Left renal cortex interstitium (tissue), 4 donors: ENCODE data around the gene RPL28. TPM values are rescaled to one million over a fixed set of nuclear protein-coding genes. Genes with fewer than 3 reads are reported as not detected.

Source experiments
- DNase-seq, 4 donors: peaks; one replicate each; pipeline ENCODE4 v3.0.0-alpha.2; 2013; ENCODE audit warnings: low read depth in 4 of 4, low spot score in 2 of 4, missing footprints in 1 of 4
- polyA plus RNA-seq, 4 donors: library from polyadenylated mRNA; unstranded; fragments of 120-200 nt; gene quantifications; one replicate each; pipeline ENCODE4 v1.2.1, GENCODE V29; 2013; ENCODE audit not compliant: insufficient read length in 4 of 4

Gene RPL28
- polyA plus RNA-seq, 4 donors, result 826 to 1,568 (median 1,229) TPM

DNA sequence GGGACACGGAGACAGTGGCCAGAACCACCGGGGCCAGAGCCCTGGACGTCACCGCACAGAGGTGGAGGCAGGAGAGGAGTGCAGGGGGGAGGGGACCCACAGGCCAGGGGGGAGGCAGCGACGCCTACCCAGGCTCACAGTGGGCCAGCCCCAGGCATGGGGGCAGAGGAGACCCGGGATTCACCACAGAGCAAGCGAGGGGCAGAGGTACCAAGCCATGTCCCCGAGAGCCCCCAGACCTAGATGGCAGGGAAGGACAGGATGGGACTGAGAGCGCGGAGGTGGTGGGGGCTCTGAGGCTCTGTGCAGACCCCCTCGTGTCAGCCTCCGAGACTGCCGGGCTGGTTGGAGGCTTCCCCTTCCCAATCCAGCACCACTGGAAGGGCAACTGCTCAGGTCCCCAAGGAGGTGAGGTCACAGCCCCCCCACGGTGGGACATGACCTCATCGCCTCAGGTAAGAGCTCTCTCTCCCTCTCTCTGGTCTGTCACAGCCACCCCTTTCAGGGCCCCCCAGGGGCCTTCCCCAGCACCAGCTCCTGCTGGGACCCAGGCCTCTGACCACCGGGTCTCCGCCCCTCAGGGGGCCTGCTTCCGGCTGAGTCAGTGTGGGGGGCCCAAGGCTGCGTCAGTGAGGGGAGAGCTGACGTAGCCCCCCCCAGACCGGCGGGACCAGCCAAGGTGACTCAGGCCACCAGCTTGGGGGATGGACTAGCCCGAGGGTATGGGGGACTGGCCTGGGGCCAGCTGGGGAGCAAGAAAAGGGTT, 13.2 kb upstream of the RPL28 start:
- no peak for DNase-seq

DNA sequence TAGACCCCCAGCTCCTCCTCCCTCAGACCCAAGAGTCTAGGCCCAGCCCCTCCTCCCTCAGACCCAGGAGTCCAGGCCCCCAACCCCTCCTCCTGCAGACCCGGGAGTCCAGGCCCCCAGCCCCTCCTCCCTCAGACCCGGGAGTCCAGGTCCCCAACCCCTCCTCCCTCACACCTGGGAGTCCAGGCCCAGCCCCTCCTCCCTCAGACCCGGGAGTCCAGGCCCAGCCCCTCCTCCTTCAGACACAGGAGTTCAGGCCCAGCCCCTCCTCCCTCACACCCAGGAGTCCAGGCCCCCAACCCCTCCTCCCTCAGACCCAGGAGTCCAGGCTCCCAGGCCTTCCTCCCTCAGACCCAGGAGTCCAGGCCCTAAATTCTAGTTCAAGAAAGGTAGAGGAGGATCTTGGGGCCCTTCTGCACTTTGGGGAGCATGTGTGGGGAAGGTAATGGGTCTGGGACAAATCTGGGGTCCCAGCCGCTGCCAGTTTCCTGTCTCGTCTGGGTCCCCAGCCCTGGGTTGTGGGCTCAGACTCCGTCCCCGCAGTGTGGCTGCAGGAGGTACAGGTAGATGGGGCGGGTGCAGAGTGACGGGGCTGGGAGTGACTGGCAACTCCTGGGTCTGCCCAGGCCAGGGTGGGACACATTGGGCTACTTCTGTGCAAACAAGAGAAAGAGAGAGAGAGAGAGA, 12.3 kb upstream of the RPL28 start:
- DNase-seq, result no peak

DNA sequence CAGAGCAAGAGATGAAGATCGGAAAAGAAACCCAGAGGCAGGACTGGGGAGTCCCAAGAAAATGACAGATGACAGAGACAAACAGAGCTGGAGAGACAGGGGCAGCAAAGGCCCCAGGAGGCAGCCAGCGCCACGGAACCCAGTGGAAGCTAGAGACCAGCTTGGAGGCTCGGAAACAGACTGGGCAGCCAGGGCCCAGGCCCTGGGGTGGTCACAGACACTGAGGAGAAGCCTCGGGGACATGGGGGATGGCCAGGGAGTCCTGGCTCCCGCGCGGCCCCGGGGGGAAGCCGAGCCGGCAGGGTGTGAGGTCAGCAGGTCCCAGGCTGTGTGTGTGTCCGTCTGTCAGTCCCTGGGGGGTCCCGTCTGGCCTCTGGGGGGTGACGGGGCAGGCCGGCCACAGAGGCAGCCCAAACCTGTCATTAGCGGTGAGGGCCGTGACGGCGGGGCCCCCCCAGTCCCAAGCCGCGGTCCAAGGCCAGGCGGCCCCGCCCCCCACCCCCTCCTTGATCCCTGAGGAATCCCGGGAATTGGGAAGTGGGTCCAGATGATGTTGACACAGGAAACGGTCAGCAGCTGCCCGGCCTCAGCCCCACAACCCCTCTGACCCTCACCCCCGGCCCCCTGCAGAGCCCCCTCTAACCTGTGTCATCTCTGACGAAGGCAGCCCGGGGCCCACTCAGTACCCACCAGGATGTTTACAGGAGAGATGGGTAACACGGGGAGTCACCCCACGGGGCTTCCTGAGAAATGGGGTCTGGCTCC, 11.6 kb upstream of the RPL28 start:
- DNase-seq, result no peak

DNA sequence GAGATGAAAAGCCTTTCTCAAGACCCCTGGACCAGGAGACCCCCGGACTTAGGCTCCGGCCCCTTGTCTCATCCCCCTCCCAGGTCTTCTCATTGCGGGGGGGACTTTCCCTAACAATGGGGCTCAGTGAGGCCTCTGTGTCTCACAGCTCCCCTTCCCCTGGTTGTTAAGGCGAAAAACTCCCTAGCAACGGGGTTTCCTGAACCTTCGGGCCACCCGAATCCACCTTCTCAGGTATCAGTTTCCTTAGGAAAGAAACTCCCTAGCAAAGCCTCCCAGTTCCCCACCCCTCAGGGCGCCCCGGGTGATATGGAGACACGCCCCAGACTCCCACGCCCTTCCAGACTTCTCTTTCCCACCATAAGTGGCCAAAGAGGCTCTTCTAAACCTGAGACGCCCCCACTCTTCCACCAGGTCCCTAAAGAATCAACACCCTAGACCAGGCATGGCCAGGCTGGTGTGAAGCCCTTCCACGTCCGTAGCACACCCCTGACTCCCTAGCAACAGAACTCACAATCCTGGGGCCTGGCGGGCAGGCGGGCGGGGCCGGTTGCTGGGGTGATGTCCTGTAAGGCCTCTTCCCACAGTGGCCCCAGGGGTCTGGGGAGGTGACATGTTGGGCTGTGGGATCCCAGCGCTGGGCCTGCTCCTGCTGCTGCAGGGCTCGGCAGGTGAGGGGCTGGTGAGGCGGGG, 9.3 kb upstream of the RPL28 start, which contains the start of gene TMEM190:
Gene TMEM190 (plus strand): TSS at position 586 of the 693 bp plus-strand sequence. CDS start 28 bp downstream, at position 614.
- no peak for DNase-seq

DNA sequence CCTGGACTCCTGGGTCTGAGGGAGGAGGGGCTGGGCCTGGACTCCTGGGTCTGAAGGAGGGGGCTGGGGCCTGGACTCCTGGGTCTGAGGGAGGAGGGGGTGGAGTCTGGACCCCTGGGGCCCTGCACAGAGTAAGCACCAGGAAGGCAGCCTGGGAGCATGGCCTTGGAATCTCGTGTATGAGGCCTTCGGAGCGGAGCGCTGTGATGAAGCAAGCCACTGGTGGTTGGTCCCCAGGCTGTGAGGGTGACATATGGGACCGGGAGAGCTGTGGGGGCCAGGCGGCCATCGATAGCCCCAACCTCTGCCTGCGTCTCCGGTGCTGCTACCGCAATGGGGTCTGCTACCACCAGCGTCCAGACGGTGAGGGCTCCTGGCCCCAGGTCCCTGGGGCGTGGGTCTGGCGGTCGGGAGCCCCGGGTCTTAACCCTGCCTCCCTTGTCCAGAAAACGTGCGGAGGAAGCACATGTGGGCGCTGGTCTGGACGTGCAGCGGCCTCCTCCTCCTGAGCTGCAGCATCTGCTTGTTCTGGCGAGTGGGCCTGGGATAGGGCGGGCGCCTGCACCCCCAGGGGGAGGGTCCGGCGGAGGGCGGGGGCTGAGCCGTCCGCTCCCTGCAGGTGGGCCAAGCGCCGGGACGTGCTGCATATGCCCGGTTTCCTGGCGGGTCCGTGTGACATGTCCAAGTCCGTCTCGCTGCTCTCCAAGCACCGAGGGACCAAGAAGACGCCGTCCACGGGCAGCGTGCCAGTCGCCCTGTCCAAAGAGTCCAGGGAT, 8.2 kb upstream of the RPL28 start:
- no peak for DNase-seq

DNA sequence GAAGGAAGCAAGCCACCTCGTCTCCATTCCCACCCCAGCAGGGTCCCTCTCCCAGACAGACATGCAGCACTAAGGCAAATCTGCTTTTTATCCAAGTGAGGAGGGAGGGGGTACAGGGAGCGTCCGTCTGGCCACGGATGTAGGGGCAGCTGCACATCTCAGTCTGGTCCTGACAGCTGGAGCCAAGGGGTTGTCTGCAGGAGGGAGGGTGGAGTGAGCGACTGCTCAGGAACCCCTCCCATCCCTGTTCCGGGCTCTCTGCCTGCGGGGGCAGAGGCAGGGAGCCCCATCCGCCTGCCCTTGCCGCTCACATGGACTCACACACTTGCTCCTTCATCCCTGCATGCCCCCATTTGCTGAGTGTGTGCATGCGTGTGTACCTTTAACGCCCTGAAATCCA, 6.6 kb upstream of the RPL28 start:
- no peak for DNase-seq

DNA sequence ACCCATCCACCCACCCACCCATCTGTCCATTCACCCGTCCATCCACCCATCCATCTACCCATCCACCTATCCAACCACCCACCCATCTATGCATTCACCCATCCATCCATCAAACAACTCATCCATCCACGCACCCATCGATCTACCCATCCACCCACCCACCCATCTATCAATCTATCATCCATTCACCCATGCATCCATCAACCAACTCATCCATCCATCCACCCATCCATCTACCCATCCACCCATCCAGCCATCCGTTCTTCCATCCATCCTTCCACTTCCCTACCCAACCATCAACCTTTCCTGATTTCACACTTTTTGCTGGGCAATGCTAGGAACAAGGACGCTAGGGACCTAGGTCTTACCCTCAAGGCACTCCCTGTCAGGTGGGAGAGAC, 3.7 kb upstream of the RPL28 start:
- no peak for DNase-seq

DNA sequence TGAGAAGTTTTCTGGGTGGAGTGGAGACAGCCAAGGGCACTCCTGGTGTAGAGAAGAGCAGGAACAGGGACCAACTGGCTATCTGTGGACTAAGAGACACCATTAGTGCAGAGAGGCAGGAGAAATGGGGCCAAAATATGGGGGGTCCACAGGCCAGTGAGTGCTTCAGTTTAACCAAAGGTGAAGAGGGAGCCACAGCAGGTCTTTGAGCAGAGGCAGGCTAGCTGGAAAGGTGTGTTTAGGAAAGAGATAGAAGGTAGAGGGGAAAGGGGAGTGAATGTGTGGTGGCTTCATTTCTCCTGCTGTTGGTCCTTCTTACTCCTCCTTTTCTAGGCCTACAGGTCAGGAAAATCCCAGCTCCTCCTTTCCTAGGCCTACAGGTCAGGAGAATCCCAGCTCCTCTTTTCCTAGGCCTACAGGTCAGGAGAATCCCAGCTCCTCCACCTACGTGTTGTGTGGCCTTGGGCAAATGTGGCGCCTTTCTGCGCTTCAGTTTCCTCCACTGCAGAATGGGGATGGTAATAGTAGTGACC, 3.1 kb upstream of the RPL28 start:
- no peak for DNase-seq

DNA sequence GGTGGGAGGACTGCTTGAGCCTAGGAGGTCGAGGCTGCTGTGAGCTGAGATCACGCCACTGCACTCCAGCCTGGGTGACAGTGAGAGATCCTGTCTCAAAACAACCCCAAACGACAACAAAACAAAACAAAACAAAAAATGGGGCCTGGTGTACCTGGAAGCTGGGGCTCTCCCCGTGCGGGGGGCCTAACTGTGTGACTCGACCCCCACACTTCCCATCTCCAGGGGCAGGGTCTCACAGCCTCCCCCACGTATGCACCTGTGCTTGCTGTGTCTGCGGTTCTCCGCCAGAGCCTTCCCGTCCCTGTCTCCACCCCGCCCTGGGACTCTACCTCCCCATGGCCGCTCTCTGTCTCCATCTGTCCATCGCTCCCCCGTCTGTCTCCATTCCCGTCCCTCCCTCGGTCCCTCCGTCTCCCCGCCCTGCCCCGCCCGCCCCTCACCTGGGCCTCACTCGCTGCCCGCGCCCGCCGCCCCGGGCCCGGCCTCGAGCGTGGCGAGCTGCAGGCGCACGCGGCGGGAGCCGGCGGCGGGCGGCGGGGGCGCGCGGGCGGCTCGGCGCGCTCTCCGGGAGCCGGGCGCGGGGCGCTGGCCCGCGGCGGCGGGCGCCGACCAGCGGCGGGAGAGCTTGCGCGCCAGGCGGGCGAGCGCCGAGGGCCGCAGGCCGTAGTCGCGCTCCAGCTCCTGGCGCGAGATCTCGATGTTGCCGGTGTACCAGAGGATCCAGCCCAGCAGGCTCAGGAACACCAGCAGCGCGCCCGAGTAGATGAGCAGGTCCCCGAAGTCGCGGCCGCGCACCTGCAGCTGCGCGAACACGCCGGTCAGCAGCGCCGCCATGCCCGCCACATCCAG, 2.2 kb upstream of the RPL28 start:
- no peak for DNase-seq

DNA sequence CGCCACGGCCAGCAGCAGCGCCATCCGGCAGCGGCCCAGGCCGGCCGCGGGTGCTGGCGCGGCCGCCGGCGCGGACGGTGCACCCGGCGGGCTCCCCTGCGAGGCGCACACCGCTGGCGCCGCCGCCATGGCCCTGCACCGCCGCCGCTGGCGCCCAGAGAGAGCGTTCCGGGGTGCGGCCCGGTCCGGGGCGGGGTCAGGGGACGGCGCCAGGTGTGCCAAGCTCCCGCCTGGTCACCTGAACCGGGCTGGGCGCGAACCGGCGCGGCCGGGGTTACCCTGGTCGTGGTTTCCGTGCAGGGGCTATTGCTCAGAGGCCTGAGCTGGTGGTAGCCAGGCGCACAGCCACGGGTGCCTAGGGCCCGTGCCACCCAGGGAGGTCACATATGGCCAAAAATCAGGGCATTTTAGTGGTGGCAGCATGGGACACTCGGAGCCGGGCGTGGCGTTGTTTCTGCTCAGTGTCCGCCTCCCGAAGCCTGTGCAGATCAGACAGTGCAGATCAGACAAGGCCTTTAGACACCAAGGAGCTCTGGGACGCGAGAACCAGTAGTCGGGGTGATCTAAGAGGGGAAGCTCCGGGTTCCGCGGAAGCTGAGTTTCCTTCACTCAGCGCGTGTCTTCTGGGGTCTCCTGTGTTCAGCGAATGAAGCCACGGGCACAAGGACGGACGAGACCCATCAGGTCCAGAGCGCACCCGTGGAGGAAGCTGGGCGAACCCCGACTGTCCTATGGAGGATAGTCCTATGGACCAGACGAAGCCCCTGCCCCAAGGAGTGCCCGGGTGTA, 1.4 kb upstream of the RPL28 start, which contains the start of gene TMEM238:
Gene TMEM238 (minus strand): TSS at position 162 of the 789 bp plus-strand sequence. CDS start 33 bp downstream, at position 129.
- no peak for DNase-seq

DNA sequence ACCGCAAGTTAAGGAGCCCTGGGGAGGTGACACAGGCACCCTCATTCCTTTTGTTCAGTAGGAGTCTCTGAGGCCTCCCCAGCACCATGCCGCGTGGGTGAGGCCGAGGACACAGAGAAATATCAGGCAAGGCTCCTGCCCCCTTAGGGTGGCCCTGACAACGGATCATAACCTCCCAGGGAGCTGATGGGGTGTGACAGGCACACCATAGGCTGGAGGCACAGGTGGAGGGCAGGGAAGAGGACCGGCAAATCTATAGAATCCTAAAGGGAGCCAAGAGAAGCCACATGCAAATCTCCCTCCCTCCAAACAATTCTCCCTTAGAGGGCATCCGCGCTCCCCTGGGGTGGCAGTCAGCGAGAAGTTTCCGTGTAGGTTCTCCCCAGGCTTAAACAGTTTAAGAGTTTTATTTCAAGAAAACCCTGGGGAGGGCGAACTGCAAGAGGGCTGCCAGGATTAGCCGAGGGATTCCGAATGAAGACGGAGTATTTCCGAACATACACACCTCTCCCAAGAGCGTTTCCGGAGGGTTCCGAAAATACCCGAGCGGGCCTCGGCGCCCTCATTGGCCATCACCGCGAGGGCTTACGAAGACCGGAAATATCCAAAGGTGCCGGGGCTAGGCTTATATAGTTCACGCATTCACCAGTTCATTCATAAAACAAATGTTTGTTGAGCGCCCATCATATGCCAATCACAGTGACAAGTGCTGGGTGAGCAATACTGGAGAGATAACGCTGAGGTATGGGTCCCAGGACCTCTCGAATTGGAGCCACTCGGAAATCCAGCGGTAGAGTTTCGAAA, 610 bp upstream of the RPL28 start:
- DNase-seq, result peak; percentile 88 to 98 (median 94)

DNA sequence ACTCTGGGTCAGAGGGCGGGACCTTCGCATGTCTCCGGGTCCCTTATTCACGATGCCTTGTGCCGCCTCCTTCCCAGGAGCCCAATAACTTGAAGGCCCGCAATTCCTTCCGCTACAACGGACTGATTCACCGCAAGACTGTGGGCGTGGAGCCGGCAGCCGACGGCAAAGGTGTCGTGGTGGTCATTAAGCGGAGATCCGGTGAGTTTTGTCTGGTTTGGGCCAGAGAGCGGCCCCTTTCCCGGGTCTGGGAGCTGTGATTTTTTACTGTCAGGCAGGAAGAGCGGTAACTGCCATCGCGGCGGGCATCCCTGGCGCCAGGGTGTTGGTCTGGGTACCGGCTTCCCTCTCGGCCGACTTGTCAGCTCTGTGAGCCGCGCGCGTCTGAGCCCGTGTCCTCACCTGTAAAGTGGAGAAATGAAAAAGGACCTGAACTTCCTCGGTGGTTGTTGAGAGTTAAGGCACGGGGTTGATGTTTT, 800 bp downstream of the RPL28 start:
- DNase-seq, result no peak

DNA sequence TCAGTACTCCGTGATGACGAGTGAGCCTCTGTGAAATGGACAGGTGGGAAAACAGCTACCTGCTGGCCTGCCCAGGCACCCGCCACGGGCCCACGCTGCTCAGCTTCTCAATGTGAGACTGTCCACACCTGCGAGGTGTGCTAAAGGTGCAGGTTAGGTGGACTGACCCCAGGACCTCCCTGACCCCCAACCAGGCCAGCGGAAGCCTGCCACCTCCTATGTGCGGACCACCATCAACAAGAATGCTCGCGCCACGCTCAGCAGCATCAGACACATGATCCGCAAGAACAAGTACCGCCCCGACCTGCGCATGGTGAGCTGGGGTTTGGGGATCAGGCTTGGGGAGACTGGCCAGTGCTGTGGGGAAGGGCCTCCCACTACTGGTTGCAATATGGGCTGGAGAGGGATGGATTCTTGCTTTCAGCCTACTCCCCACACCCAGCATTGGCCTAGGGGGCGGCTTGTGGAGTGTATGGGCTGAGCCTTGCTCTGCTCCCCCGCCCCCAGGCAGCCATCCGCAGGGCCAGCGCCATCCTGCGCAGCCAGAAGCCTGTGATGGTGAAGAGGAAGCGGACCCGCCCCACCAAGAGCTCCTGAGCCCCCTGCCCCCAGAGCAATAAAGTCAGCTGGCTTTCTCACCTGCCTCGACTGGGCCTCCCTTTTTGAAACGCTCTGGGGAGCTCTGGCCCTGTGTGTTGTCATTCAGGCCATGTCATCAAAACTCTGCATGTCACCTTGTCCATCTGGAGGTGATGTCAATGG, 2.2 kb downstream of the RPL28 start:
- no peak for DNase-seq

DNA sequence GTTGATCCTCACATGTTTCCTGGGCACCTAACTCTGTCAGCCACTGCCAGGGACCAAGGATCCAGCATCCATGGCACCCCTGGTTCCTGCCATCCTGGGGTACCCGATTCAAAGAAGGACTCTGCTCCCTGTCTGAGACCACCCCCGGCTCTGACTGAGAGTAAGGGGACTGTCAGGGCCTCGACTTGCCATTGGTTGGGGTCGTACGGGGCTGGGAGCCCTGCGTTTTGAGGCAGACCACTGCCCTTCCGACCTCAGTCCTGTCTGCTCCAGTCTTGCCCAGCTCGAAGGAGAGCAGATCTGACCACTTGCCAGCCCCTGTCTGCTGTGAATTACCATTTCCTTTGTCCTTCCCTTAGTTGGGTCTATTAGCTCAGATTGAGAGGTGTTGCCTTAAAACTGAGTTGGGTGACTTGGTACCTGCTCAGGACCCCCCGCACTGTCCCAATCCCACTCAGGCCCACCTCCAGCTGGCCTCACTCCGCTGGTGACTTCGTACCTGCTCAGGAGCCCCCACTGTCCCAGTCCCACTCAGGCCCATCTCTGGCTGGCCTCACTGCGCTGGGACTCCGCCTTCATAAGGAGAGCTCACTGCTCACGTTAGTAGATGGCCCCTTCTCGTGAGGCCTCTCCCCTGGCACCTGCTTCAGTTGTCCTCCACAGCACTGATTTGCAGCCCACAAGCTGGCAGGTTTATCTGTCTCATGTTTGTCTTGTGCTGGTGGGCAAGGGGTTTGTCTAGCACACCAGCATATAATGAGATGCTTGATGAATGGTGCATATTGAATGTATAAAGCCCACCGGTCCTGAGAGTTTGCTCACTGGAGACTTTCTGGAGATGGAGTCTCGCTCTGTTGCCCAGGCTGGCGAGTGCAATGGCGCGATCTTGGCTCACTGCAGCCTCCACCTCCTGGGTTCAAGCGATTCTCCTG, 3.9 kb downstream of the RPL28 start:
- DNase-seq, result no peak

DNA sequence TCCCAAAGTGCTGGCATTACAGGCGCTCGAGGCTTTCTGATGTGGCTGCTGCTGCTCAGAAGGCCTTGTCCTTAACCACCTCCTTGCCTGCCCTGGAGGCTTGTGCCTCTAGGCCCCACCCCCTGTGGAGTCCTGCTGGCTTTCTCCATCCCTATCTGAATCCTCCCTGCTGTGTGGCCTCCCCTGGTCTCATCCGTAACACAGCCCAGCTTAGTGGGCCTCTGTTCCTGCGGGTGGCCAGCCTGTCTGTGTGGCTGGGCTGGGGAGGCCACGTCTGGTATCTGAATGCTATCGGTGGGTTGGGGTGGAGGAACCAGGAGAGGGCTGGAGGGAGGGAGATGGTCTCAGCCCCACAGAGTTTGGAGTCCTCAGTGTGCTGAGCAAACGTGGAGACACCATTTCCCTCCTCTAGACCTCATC, 4.7 kb downstream of the RPL28 start:
- no peak for DNase-seq
